ENCODE results near the gene CTIF. TPM values are rescaled to one million over a fixed set of nuclear protein-coding genes. Genes with fewer than 3 reads are reported as not detected.

The CTIF gene
- total RNA-seq, 4 donors from 2014 or later, result 16.6 to 116 (median 34.5) TPM

- H3K27ac ChIP-seq, result no peak overlapping the region
- no peaks in the 10 kb centered on the region for H3K27me3 ChIP-seq
- no peak for TF ChIP-seq CTCF (IDR thresholded peaks at IDR 0.05)
- TF ChIP-seq POLR2A (IDR thresholded peaks at IDR 0.05), result no peak
- DNase-seq, result peak in 2 of 3 donors; percentile 25 to 38
- no peaks in the 10 kb centered on the region for H3K9me3 ChIP-seq
- no peak overlapping the region for H3K4me3 ChIP-seq
- peaks cover 0 to 22% (median 8%) of the 10 kb centered on the region in 4 donors for H3K4me1 ChIP-seq
- H3K36me3 ChIP-seq, result no peaks in the 10 kb centered on the region
These were observed 259.8 kb downstream of the CTIF start for GRCh38 chr18:48798334-48799245.

- H3K4me3 ChIP-seq, result no peak overlapping the region
- H3K9me3 ChIP-seq, result no peaks in the 10 kb centered on the region
- TF ChIP-seq CTCF (IDR thresholded peaks at IDR 0.05), result no peak
- TF ChIP-seq POLR2A (IDR thresholded peaks at IDR 0.05), result no peak
- no peaks in the 10 kb centered on the region for H3K27me3 ChIP-seq
- H3K4me1 ChIP-seq, result peaks cover 0 to 22% (median 8%) of the 10 kb centered on the region in 4 donors
- peak in 2 of 3 donors; percentile 20 to 29 for DNase-seq
- H3K36me3 ChIP-seq, result no peaks in the 10 kb centered on the region
- H3K27ac ChIP-seq, result no peak overlapping the region
These were observed 261.0 kb downstream of the CTIF start for GRCh38 chr18:48799724-48800315.

- Histone ChIP-seq H3K4me3 (no peak overlapping the region), H3K36me3 (no peaks in the 10 kb centered on the region), H3K4me1 (peaks cover 0 to 22% (median 8%) of the 10 kb centered on the region in 4 donors), H3K27ac (peak overlapping the region in 1 of 4 donors; percentile 28), H3K27me3 (no peaks in the 10 kb centered on the region), H3K9me3 (no peaks in the 10 kb centered on the region)
- DNase-seq, result peak in 2 of 3 donors; percentile 11 to 27
- TF ChIP-seq CTCF (IDR thresholded peaks at IDR 0.05), result no peak
These were observed 261.6 kb downstream of the CTIF start for GRCh38 chr18:48800466-48800865.

- no peaks in the 10 kb centered on the region for H3K27me3 ChIP-seq
- TF ChIP-seq POLR2A (IDR thresholded peaks at IDR 0.05) (no peak), CTCF (IDR thresholded peaks at IDR 0.05) (no peak)
- no peaks in the 10 kb centered on the region for H3K36me3 ChIP-seq
- H3K4me3 ChIP-seq, result no peak overlapping the region
- H3K9me3 ChIP-seq, result no peaks in the 10 kb centered on the region
- DNase-seq, result peak in 1 of 3 donors; percentile 51
- H3K27ac ChIP-seq, result peak overlapping the region; percentile 14 to 81 (median 46)
- H3K4me1 ChIP-seq, result peaks cover 0 to 22% (median 8%) of the 10 kb centered on the region in 4 donors
These were observed 262.3 kb downstream of the CTIF start for GRCh38 chr18:48800876-48801727.
